HCT116 (cell line): ENCODE results near the gene DEPDC7. TPM values are rescaled to one million over a fixed set of nuclear protein-coding genes. Genes with fewer than 3 reads are reported as not detected.

ENCODE experiments used
- ATAC-seq: fragments of 200-7000 bp; cut with Tn5 transposase; 2 replicates; pipeline ENCODE4 v1.9.1; 2020; ENCODE audit warnings: mild to moderate bottlenecking, moderate library complexity
- BruUV-seq: library from RNA; stranded (reverse); fragments of 400-500 nt; replicated peaks from 2 replicates; lab custom pipeline; 2021; lab: Mats Ljungman, UMichigan
- CTCF ChIA-PET: fragments of 300-600 bp; sonication (Branson Sonifier 250); formaldehyde crosslinking; loops from one replicate; lab custom pipeline; 2021; ENCODE audit warnings: antibody characterized with exemption; lab: Charles Lee
- POLR2A ChIA-PET: fragments of 300-600, 350-600 bp; sonication (Branson Sonifier 250); formaldehyde crosslinking; loops from one replicate; lab custom pipeline; 2021; ENCODE audit warnings: antibody characterized with exemption; lab: Charles Lee
- RAD21 ChIA-PET, 2 experiments: fragments of 300-600 bp; sonication (Branson Sonifier 250); formaldehyde crosslinking; loops; one replicate each; lab custom pipeline; 2023; ENCODE audit warnings: low total read pairs in 2 of 2; ENCODE audit not compliant: uncharacterized antibody in 2 of 2, unreplicated experiment in 2 of 2, low non-redundant PET in 1 of 2; lab: Charles Lee
- DNase-seq: peaks from one replicate; pipeline ENCODE4 v3.0.0-alpha.2; 2010; ENCODE audit warnings: low read depth, low spot score
- H2AFZ ChIP-seq: fragments of 200-600 bp; shearing (Covaris generic), sonication (generic); 2 replicates; pipeline ENCODE4 v1.6.1; 2017; ENCODE audit warnings: low read depth, mixed run types, mixed read lengths, antibody characterized with exemption, low read length; ENCODE audit not compliant: poor library complexity, severe bottlenecking
- H3K27ac ChIP-seq: 2 replicates; pipeline ENCODE4 v1.5.1; 2012; ENCODE audit warnings: low read depth, low read length
- H3K27me3 ChIP-seq: fragments of 200-600 bp; sonication (generic); 2 replicates; pipeline ENCODE4 v1.6.1; 2016; ENCODE audit warnings: mixed run types, low read length, mixed read lengths; ENCODE audit not compliant: insufficient read depth
- H3K36me3 ChIP-seq, 2 experiments: fragments of 200-500 bp in 1 of 2; fragments of 200-600 bp in 1 of 2; sonication (Bioruptor generic) in 1 of 2; sonication (generic) in 1 of 2; 2 replicates each; pipeline versions ENCODE4 v1.5.1 to v1.6.1; 2014 to 2016; ENCODE audit warnings: low read length in 2 of 2, inconsistent platforms in 1 of 2, mixed read lengths in 1 of 2, mixed run types in 1 of 2; ENCODE audit not compliant: insufficient read depth in 2 of 2, control insufficient read depth in 1 of 2
- H3K4me1 ChIP-seq, 2 experiments: fragments of 200-600 bp in 1 of 2; sonication (generic) in 1 of 2; 2 replicates each; pipeline versions ENCODE4 v1.5.1 to v1.6.1; 2012 to 2017; ENCODE audit warnings: low read length in 2 of 2, inconsistent platforms in 1 of 2, mild to moderate bottlenecking in 1 of 2, mixed read lengths in 1 of 2, mixed run types in 1 of 2, moderate library complexity in 1 of 2; ENCODE audit not compliant: insufficient read depth in 2 of 2, control insufficient read depth in 1 of 2
- H3K4me2 ChIP-seq: fragments of 200-600 bp; sonication (generic); 2 replicates; pipeline ENCODE4 v1.6.1; 2017; ENCODE audit warnings: mixed run types, low read length, mixed read lengths
- H3K4me3 ChIP-seq, 2 experiments: fragments of 200-600 bp in 1 of 2; sonication (generic) in 1 of 2; replicated peaks in 1 of 2; 2 replicates each; pipeline ENCODE4 v1.5.1; 2011 to 2016; ENCODE audit warnings: low read length in 2 of 2, control low read depth in 1 of 2, low read depth in 1 of 2, mild to moderate bottlenecking in 1 of 2, mixed read lengths in 1 of 2, mixed run types in 1 of 2
- H3K79me2 ChIP-seq: fragments of 200-600 bp; sonication (generic); 2 replicates; pipeline ENCODE4 v1.6.1; 2017; ENCODE audit warnings: mild to moderate bottlenecking, mixed run types, low read length, moderate library complexity, mixed read lengths; ENCODE audit not compliant: insufficient read depth
- H3K9ac ChIP-seq: fragments of 200-600 bp; sonication (generic); 2 replicates; pipeline ENCODE4 v1.6.1; 2016; ENCODE audit warnings: low read length, mixed read lengths
- H3K9me2 ChIP-seq: fragments of 200-600 bp; sonication (generic), shearing (Covaris generic); 2 replicates; pipeline ENCODE4 v1.6.1; 2017; ENCODE audit warnings: mixed run types, mild to moderate bottlenecking, moderate library complexity; ENCODE audit not compliant: insufficient read depth
- H3K9me3 ChIP-seq, 2 experiments: fragments of 200-500 bp in 1 of 2; fragments of 200-600 bp in 1 of 2; sonication (Bioruptor generic) in 1 of 2; sonication (generic) in 1 of 2; 2 replicates each; pipeline ENCODE4 v1.6.1; 2014 to 2017; ENCODE audit warnings: low read length in 2 of 2, mixed read lengths in 2 of 2, inconsistent platforms in 1 of 2, low read depth in 1 of 2, mild to moderate bottlenecking in 1 of 2, mixed run types in 1 of 2, moderate library complexity in 1 of 2; ENCODE audit not compliant: control insufficient read depth in 1 of 2, insufficient read depth in 1 of 2
- H4K20me1 ChIP-seq: fragments of 200-600 bp; sonication (generic), shearing (Covaris generic); 2 replicates; pipeline ENCODE4 v1.6.1; 2017; ENCODE audit warnings: mixed run types, mild to moderate bottlenecking, moderate library complexity; ENCODE audit not compliant: insufficient read depth
- CEBPB ChIP-seq: IDR thresholded peaks from 2 replicates; pipeline ENCODE4 v1.6.1; 2012; ENCODE audit warnings: low read depth
- EGR1 ChIP-seq: IDR thresholded peaks from 2 replicates; pipeline ENCODE4 v1.6.1; 2012; ENCODE audit warnings: low read depth
- ELF1 ChIP-seq: IDR thresholded peaks from 2 replicates; pipeline ENCODE4 v1.6.1; 2012; ENCODE audit warnings: low read depth, borderline replicate concordance
- EZH2 ChIP-seq: fragments of 200-600 bp; sonication (generic); IDR thresholded peaks from 2 replicates; pipeline ENCODE4 v1.6.1; 2017; ENCODE audit warnings: antibody characterized with exemption, mixed run types
- FOSL1 ChIP-seq: IDR thresholded peaks from 2 replicates; pipeline ENCODE4 v1.6.1; 2012; ENCODE audit warnings: low read depth
- POLR2A ChIP-seq: IDR thresholded peaks from 2 replicates; pipeline ENCODE4 v1.7.0; 2011; ENCODE audit warnings: borderline replicate concordance; ENCODE audit not compliant: insufficient read depth, insufficient read length; ENCODE audit errors: extremely low read depth
- POLR2AphosphoS5 ChIP-seq: IDR thresholded peaks from 2 replicates; pipeline ENCODE4 v1.6.1; 2011; ENCODE audit warnings: mild to moderate bottlenecking, low read depth, low read length, moderate library complexity
- RAD21 ChIP-seq: IDR thresholded peaks from 2 replicates; pipeline ENCODE4 v1.6.1; 2012; ENCODE audit warnings: low read depth, mild to moderate bottlenecking
- SIN3A ChIP-seq: IDR thresholded peaks from 2 replicates; pipeline ENCODE4 v1.6.1; 2012; ENCODE audit warnings: low read depth
- SP1 ChIP-seq: IDR thresholded peaks from 2 replicates; pipeline ENCODE4 v1.6.1; 2012; ENCODE audit warnings: low read depth
- SRF ChIP-seq: IDR thresholded peaks from 2 replicates; pipeline ENCODE4 v1.6.1; 2012; ENCODE audit warnings: low read depth
- TCF7L2 ChIP-seq: IDR thresholded peaks from 2 replicates; pipeline ENCODE4 v1.7.0; 2011; ENCODE audit warnings: borderline replicate concordance, inconsistent platforms; ENCODE audit not compliant: insufficient read depth, insufficient read length; ENCODE audit errors: extremely low read depth
- YY1 ChIP-seq: IDR thresholded peaks from 2 replicates; pipeline ENCODE4 v1.6.1; 2011; ENCODE audit warnings: low read length, low read depth, moderate library complexity, mild to moderate bottlenecking; ENCODE audit not compliant: insufficient replicate concordance; ENCODE audit errors: extremely low read depth
- ZFX ChIP-seq: fragments of 450-650 bp; IDR thresholded peaks from 2 replicates; pipeline ENCODE4 v1.6.1; 2017
- ZNF274 ChIP-seq: fragments of 200-500 bp; sonication (Bioruptor generic); IDR thresholded peaks from 2 replicates; pipeline ENCODE4 v1.6.1; 2014; ENCODE audit warnings: mild to moderate bottlenecking, low read depth, low read length, inconsistent platforms
- intact Hi-C: fragments of 100-400 bp; cut with micrococcal nuclease; formaldehyde crosslinking; loops from 2 replicates; pipeline ENCODE4 v1.10.0; 2022
- total RNA-seq: library from RNA; stranded (reverse); gene quantifications from one replicate; pipeline ENCODE4 v1.2.1, GENCODE V29; 2021; ENCODE audit not compliant: unreplicated experiment
- TF ChIP-seq, protein P1 (sequence below): IDR thresholded peaks from 2 replicates; pipeline ENCODE4 v1.6.1; 2011; ENCODE audit warnings: mild to moderate bottlenecking, low read length, moderate library complexity; ENCODE audit not compliant: insufficient replicate concordance; ENCODE audit errors: extremely low read depth
- TF ChIP-seq, protein P2 (sequence below): IDR thresholded peaks from 2 replicates; pipeline ENCODE4 v1.6.1; 2012; ENCODE audit warnings: low read depth
- TF ChIP-seq, protein P3 (sequence below): IDR thresholded peaks from 2 replicates; pipeline ENCODE4 v1.6.1; 2012
- TF ChIP-seq, protein P4 (sequence below), 3 experiments: fragments of 200-600 bp in 1 of 3; sonication (generic) in 1 of 3; IDR thresholded peaks in 2 of 3; conservative IDR thresholded peaks in 1 of 3; 2 replicates each; pipeline ENCODE4 v1.5.1; 2012 to 2017; ENCODE audit warnings: low read depth in 2 of 3, low read length in 2 of 3, antibody characterized with exemption in 1 of 3, borderline replicate concordance in 1 of 3, control low read depth in 1 of 3, mild to moderate bottlenecking in 1 of 3, mixed read lengths in 1 of 3, mixed run types in 1 of 3, moderate library complexity in 1 of 3; ENCODE audit not compliant: insufficient read depth in 1 of 3
- TF ChIP-seq, protein P5 (sequence below): IDR thresholded peaks from 2 replicates; pipeline ENCODE4 v1.6.1; 2012

DEPDC7 gene
- total RNA-seq, 1 experiment from 2014 or later = 7.3 TPM

DNA sequence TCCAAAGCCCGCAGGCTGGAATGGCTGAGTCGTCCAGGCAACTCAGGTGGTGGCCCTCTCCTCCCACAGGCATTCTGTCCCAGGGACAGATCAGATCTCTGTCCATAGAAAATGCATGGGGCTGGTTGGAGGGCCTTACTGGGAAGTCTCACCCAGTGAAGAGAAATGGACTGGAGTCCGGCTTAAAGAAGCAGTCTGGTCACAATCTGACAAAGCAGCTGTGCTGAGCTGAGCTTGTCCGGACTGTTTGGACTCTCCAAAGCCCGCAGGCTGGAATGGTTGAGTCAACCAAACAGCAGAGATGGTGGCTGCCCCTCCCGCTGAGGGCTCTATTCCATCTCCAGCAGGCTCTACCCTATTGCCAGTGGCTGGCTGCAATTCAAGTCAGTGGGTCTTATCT is 14.4 kb upstream of the DEPDC7 start:
- Histone ChIP-seq H3K9ac (no peak overlapping the region), H3K36me3 (no peaks in the 10 kb centered on the region), H3K27ac (no peak overlapping the region), H3K79me2 (no peaks in the 10 kb centered on the region), H2AFZ (no peak overlapping the region)
- BruUV-seq = no TSS peak
- no peak for ATAC-seq
- RAD21 ChIA-PET = no interaction called here
- no peak for TF ChIP-seq EGR1
- TF ChIP-seq, protein P1, sequence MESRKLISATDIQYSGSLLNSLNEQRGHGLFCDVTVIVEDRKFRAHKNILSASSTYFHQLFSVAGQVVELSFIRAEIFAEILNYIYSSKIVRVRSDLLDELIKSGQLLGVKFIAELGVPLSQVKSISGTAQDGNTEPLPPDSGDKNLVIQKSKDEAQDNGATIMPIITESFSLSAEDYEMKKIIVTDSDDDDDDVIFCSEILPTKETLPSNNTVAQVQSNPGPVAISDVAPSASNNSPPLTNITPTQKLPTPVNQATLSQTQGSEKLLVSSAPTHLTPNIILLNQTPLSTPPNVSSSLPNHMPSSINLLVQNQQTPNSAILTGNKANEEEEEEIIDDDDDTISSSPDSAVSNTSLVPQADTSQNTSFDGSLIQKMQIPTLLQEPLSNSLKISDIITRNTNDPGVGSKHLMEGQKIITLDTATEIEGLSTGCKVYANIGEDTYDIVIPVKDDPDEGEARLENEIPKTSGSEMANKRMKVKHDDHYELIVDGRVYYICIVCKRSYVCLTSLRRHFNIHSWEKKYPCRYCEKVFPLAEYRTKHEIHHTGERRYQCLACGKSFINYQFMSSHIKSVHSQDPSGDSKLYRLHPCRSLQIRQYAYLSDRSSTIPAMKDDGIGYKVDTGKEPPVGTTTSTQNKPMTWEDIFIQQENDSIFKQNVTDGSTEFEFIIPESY = no peak
- no peak for TF ChIP-seq SRF
- no peak for TF ChIP-seq SIN3A
- TF ChIP-seq ZNF274 = no peak
- no peak for TF ChIP-seq YY1
- TF ChIP-seq, protein P2, sequence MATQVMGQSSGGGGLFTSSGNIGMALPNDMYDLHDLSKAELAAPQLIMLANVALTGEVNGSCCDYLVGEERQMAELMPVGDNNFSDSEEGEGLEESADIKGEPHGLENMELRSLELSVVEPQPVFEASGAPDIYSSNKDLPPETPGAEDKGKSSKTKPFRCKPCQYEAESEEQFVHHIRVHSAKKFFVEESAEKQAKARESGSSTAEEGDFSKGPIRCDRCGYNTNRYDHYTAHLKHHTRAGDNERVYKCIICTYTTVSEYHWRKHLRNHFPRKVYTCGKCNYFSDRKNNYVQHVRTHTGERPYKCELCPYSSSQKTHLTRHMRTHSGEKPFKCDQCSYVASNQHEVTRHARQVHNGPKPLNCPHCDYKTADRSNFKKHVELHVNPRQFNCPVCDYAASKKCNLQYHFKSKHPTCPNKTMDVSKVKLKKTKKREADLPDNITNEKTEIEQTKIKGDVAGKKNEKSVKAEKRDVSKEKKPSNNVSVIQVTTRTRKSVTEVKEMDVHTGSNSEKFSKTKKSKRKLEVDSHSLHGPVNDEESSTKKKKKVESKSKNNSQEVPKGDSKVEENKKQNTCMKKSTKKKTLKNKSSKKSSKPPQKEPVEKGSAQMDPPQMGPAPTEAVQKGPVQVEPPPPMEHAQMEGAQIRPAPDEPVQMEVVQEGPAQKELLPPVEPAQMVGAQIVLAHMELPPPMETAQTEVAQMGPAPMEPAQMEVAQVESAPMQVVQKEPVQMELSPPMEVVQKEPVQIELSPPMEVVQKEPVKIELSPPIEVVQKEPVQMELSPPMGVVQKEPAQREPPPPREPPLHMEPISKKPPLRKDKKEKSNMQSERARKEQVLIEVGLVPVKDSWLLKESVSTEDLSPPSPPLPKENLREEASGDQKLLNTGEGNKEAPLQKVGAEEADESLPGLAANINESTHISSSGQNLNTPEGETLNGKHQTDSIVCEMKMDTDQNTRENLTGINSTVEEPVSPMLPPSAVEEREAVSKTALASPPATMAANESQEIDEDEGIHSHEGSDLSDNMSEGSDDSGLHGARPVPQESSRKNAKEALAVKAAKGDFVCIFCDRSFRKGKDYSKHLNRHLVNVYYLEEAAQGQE = no peak
- TF ChIP-seq CEBPB = no peak
- no peak for TF ChIP-seq FOSL1
- no peak for TF ChIP-seq RAD21
- TF ChIP-seq ZFX = no peak
- TF ChIP-seq, protein P3, sequence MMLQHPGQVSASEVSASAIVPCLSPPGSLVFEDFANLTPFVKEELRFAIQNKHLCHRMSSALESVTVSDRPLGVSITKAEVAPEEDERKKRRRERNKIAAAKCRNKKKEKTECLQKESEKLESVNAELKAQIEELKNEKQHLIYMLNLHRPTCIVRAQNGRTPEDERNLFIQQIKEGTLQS = no peak
- no peak for TF ChIP-seq POLR2AphosphoS5
- TF ChIP-seq, protein P4, sequence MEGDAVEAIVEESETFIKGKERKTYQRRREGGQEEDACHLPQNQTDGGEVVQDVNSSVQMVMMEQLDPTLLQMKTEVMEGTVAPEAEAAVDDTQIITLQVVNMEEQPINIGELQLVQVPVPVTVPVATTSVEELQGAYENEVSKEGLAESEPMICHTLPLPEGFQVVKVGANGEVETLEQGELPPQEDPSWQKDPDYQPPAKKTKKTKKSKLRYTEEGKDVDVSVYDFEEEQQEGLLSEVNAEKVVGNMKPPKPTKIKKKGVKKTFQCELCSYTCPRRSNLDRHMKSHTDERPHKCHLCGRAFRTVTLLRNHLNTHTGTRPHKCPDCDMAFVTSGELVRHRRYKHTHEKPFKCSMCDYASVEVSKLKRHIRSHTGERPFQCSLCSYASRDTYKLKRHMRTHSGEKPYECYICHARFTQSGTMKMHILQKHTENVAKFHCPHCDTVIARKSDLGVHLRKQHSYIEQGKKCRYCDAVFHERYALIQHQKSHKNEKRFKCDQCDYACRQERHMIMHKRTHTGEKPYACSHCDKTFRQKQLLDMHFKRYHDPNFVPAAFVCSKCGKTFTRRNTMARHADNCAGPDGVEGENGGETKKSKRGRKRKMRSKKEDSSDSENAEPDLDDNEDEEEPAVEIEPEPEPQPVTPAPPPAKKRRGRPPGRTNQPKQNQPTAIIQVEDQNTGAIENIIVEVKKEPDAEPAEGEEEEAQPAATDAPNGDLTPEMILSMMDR (IDR thresholded peaks at IDR 0.05 in 2 of 3, conservative IDR thresholded peaks at IDR 0.05 in 1 of 3; ENCODE audit: borderline replicate concordance in 1 of 3, insufficient read depth in 1 of 3, low read depth in 2 of 3, low read length in 2 of 3) = no peak
- TF ChIP-seq EZH2 = no peak
- TF ChIP-seq ELF1 = no peak
- no peak for TF ChIP-seq SP1
- no peak for TF ChIP-seq TCF7L2
- TF ChIP-seq, protein P5, sequence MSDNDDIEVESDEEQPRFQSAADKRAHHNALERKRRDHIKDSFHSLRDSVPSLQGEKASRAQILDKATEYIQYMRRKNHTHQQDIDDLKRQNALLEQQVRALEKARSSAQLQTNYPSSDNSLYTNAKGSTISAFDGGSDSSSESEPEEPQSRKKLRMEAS = no peak
- TF ChIP-seq POLR2A = no peak
- TF ChIP-seq, all 23 proteins: peak for 0
- no peaks in the 10 kb centered on the region for H3K9me3 ChIP-seq
- intact Hi-C loops = no loop called here
- ChIA-PET CTCF (no interaction called here), POLR2A (no interaction called here)
- no peak overlapping the region for H3K4me2 ChIP-seq
- H3K27me3 ChIP-seq = no peaks in the 10 kb centered on the region
- no peak for DNase-seq
- H3K9me2 ChIP-seq = no peaks in the 10 kb centered on the region
- no peaks in the 10 kb centered on the region for H4K20me1 ChIP-seq
- peaks cover 3 to 13% of the 10 kb centered on the region in 2 experiments; a peak in 2 of 4 replicates for H3K4me1 ChIP-seq
- H3K4me3 ChIP-seq = no peak overlapping the region
